ENCODE data around the gene CSRP1.

DNA sequence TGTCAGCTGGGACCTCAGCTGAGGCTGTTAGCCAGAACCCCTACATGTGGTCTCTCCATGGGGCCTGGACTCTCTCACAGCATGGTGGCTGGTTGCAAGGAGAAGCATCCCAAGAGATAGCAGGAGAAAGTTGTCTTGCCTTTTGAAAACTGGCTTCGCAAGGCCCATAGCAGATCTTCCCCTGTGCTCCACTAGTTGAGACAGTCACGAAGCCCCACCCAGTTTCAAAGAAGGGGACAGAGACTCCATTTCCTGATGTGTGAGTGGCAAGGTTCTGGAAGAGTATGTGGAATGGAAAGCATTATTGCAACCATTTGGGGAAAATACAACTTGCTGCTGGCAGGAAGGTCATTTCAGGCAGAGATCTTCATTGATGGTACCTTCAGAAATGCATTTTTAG lies 7.5 kb upstream of the CSRP1 start:
- TF ChIP-seq, protein P1, sequence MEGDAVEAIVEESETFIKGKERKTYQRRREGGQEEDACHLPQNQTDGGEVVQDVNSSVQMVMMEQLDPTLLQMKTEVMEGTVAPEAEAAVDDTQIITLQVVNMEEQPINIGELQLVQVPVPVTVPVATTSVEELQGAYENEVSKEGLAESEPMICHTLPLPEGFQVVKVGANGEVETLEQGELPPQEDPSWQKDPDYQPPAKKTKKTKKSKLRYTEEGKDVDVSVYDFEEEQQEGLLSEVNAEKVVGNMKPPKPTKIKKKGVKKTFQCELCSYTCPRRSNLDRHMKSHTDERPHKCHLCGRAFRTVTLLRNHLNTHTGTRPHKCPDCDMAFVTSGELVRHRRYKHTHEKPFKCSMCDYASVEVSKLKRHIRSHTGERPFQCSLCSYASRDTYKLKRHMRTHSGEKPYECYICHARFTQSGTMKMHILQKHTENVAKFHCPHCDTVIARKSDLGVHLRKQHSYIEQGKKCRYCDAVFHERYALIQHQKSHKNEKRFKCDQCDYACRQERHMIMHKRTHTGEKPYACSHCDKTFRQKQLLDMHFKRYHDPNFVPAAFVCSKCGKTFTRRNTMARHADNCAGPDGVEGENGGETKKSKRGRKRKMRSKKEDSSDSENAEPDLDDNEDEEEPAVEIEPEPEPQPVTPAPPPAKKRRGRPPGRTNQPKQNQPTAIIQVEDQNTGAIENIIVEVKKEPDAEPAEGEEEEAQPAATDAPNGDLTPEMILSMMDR (conservative IDR thresholded peaks at IDR 0.05; ENCODE audit: low read depth in 2 of 2): no peak
- TF ChIP-seq POLR2AphosphoS5 (IDR thresholded peaks at IDR 0.05; ENCODE audit: low read depth) (no peak), EZH2 (IDR thresholded peaks at IDR 0.05; ENCODE audit: low read depth, unreplicated experiment) (no peak), CREB1 (CRISPR knock-in tag; IDR thresholded peaks at IDR 0.05; ENCODE audit: low read depth) (no peak), JUNB (IDR thresholded peaks at IDR 0.05; ENCODE audit: unreplicated experiment) (no peak), ZNF331 (CRISPR knock-in tag; IDR thresholded peaks at IDR 0.05; ENCODE audit: low read depth) (no peak), EZH2phosphoT487 (IDR thresholded peaks at IDR 0.05; ENCODE audit: unreplicated experiment) (no peak)
- TF ChIP-seq, protein P2, sequence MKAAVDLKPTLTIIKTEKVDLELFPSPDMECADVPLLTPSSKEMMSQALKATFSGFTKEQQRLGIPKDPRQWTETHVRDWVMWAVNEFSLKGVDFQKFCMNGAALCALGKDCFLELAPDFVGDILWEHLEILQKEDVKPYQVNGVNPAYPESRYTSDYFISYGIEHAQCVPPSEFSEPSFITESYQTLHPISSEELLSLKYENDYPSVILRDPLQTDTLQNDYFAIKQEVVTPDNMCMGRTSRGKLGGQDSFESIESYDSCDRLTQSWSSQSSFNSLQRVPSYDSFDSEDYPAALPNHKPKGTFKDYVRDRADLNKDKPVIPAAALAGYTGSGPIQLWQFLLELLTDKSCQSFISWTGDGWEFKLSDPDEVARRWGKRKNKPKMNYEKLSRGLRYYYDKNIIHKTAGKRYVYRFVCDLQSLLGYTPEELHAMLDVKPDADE (IDR thresholded peaks at IDR 0.05): no peak
- TF ChIP-seq, protein P3, sequence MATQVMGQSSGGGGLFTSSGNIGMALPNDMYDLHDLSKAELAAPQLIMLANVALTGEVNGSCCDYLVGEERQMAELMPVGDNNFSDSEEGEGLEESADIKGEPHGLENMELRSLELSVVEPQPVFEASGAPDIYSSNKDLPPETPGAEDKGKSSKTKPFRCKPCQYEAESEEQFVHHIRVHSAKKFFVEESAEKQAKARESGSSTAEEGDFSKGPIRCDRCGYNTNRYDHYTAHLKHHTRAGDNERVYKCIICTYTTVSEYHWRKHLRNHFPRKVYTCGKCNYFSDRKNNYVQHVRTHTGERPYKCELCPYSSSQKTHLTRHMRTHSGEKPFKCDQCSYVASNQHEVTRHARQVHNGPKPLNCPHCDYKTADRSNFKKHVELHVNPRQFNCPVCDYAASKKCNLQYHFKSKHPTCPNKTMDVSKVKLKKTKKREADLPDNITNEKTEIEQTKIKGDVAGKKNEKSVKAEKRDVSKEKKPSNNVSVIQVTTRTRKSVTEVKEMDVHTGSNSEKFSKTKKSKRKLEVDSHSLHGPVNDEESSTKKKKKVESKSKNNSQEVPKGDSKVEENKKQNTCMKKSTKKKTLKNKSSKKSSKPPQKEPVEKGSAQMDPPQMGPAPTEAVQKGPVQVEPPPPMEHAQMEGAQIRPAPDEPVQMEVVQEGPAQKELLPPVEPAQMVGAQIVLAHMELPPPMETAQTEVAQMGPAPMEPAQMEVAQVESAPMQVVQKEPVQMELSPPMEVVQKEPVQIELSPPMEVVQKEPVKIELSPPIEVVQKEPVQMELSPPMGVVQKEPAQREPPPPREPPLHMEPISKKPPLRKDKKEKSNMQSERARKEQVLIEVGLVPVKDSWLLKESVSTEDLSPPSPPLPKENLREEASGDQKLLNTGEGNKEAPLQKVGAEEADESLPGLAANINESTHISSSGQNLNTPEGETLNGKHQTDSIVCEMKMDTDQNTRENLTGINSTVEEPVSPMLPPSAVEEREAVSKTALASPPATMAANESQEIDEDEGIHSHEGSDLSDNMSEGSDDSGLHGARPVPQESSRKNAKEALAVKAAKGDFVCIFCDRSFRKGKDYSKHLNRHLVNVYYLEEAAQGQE (IDR thresholded peaks at IDR 0.05; ENCODE audit: unreplicated experiment): no peak
